Glomerular visceral epithelial cell (primary cell): ENCODE results near the gene TEX48.

Experiments
- DNase-seq: peaks from one replicate; pipeline ENCODE4 v3.0.0-alpha.2; 2016; ENCODE audit errors: extremely low spot score

Gene TEX48

GRCh38 chr9:114693248-114693855 lies 11.4 kb upstream of the TEX48 start:
- DNase-seq, result no peak

- no peak for DNase-seq
Measured at GRCh38 chr9:114691956-114692295, 9.9 kb upstream of the TEX48 start.

GRCh38 chr9:114691046-114691955 lies 9.3 kb upstream of the TEX48 start:
- peak; percentile 93 for DNase-seq

GRCh38 chr9:114690308-114690707 lies 8.3 kb upstream of the TEX48 start:
- DNase-seq, result peak; percentile 59

GRCh38 chr9:114689813-114690212 lies 7.8 kb upstream of the TEX48 start:
- no peak for DNase-seq

GRCh38 chr9:114688909-114689610 lies 7.1 kb upstream of the TEX48 start:
- no peak for DNase-seq

- DNase-seq, result no peak
Measured at GRCh38 chr9:114688379-114688778, 6.4 kb upstream of the TEX48 start.

- DNase-seq, result no peak
Measured at GRCh38 chr9:114687034-114687433, 5.0 kb upstream of the TEX48 start.

- no peak for DNase-seq
Measured at GRCh38 chr9:114685951-114686350, 4.0 kb upstream of the TEX48 start.

- DNase-seq, result no peak
Measured at GRCh38 chr9:114684036-114684435, 2.0 kb upstream of the TEX48 start.

- peak; percentile 20 for DNase-seq
Measured at GRCh38 chr9:114682846-114683245, 854 bp upstream of the TEX48 start.

GRCh38 chr9:114680259-114681001 lies 1.6 kb downstream of the TEX48 start:
- DNase-seq, result peak; percentile 22

- DNase-seq, result no peak
Measured at GRCh38 chr9:114678795-114679194, 3.2 kb downstream of the TEX48 start.

- no peak for DNase-seq
Measured at GRCh38 chr9:114678130-114678529, 3.9 kb downstream of the TEX48 start.

- peak; percentile 99 for DNase-seq
Measured at GRCh38 chr9:114677418-114677817, 4.6 kb downstream of the TEX48 start.

- no peak for DNase-seq
Measured at GRCh38 chr9:114676901-114677300, 5.1 kb downstream of the TEX48 start.

GRCh38 chr9:114674798-114675540 lies 7.0 kb downstream of the TEX48 start:
- DNase-seq, result no peak

GRCh38 chr9:114674076-114674797 lies 7.8 kb downstream of the TEX48 start:
- no peak for DNase-seq

- no peak for DNase-seq
Measured at GRCh38 chr9:114671605-114672004, 10.4 kb downstream of the TEX48 start.

- DNase-seq, result no peak
Measured at GRCh38 chr9:114669961-114670360, 12.0 kb downstream of the TEX48 start.

- DNase-seq, result no peak
Measured at GRCh38 chr9:114668146-114668545, 13.8 kb downstream of the TEX48 start.
